ENCODE results near the gene GSE1. TPM values are rescaled to one million over a fixed set of nuclear protein-coding genes. Genes with fewer than 3 reads are reported as not detected.
A peak's percentile ranks its signal among the peaks of the same experiment; 100 is the strongest.

GSE1 gene
- total and polyA plus RNA-seq, 2 donors from 2014 or later: 9.5 to 92.8 TPM

- TF ChIP-seq, protein P1, sequence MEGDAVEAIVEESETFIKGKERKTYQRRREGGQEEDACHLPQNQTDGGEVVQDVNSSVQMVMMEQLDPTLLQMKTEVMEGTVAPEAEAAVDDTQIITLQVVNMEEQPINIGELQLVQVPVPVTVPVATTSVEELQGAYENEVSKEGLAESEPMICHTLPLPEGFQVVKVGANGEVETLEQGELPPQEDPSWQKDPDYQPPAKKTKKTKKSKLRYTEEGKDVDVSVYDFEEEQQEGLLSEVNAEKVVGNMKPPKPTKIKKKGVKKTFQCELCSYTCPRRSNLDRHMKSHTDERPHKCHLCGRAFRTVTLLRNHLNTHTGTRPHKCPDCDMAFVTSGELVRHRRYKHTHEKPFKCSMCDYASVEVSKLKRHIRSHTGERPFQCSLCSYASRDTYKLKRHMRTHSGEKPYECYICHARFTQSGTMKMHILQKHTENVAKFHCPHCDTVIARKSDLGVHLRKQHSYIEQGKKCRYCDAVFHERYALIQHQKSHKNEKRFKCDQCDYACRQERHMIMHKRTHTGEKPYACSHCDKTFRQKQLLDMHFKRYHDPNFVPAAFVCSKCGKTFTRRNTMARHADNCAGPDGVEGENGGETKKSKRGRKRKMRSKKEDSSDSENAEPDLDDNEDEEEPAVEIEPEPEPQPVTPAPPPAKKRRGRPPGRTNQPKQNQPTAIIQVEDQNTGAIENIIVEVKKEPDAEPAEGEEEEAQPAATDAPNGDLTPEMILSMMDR (IDR thresholded peaks at IDR 0.05; ENCODE audit: borderline replicate concordance, extremely low read depth, insufficient read depth): no peak
- DNase-seq (no peak), FAIRE-seq (no peak)
- H3K9ac ChIP-seq (ENCODE audit: low read length in 3 of 3): no peak overlapping the region
- no peak overlapping the region for H3K27ac ChIP-seq (ENCODE audit: low read depth in 2 of 2, low read length in 2 of 2)
- H3K9me3 ChIP-seq (ENCODE audit: control insufficient read depth in 2 of 3, insufficient read depth in 1 of 3, low read length in 3 of 3): peaks cover 0 to 8% (median 1%) of the 10 kb centered on the region in 3 donors
- intact Hi-C loops (cut with DNase I): no loop called here
- H3K4me3 ChIP-seq (ENCODE audit: low read length in 3 of 3): no peak overlapping the region
- no peaks in the 10 kb centered on the region for H3K36me3 ChIP-seq (ENCODE audit: control insufficient read depth in 2 of 3, insufficient read depth in 3 of 3, low read length in 3 of 3)
- no peaks in the 10 kb centered on the region for H3K27me3 ChIP-seq (ENCODE audit: control insufficient read depth, insufficient read depth, low read length)
- no peaks in the 10 kb centered on the region for H3K4me1 ChIP-seq (ENCODE audit: control insufficient read depth in 2 of 3, insufficient read depth in 2 of 3, low read depth in 1 of 3, low read length in 3 of 3)
Measured at GRCh38 chr16:85708338-85708737, 95.2 kb downstream of the GSE1 start.

GRCh38 chr16:85709766-85710585, 96.9 kb downstream of the GSE1 start:
- FAIRE-seq (no peak), DNase-seq (peak in 2 of 5 donors; percentile 59 to 64)
- Histone ChIP-seq H3K27ac (ENCODE audit: low read depth in 2 of 2, low read length in 2 of 2) (no peak overlapping the region), H3K9me3 (ENCODE audit: control insufficient read depth in 2 of 3, insufficient read depth in 1 of 3, low read length in 3 of 3) (peaks cover 0 to 8% (median 1%) of the 10 kb centered on the region in 3 donors), H3K4me1 (ENCODE audit: control insufficient read depth in 2 of 3, insufficient read depth in 2 of 3, low read depth in 1 of 3, low read length in 3 of 3) (no peaks in the 10 kb centered on the region), H3K36me3 (ENCODE audit: control insufficient read depth in 2 of 3, insufficient read depth in 3 of 3, low read length in 3 of 3) (no peaks in the 10 kb centered on the region), H3K27me3 (ENCODE audit: control insufficient read depth, insufficient read depth, low read length) (no peaks in the 10 kb centered on the region), H3K9ac (ENCODE audit: low read length in 3 of 3) (no peak overlapping the region), H3K4me3 (ENCODE audit: low read length in 3 of 3) (no peak overlapping the region)
- TF ChIP-seq, protein P1 (IDR thresholded peaks at IDR 0.05; ENCODE audit: borderline replicate concordance, extremely low read depth, insufficient read depth): no peak
- intact Hi-C loops (cut with DNase I): no loop called here

- H3K27ac ChIP-seq (ENCODE audit: low read depth in 2 of 2, low read length in 2 of 2): no peak overlapping the region
- peaks cover 0 to 8% (median 1%) of the 10 kb centered on the region in 3 donors for H3K9me3 ChIP-seq (ENCODE audit: control insufficient read depth in 2 of 3, insufficient read depth in 1 of 3, low read length in 3 of 3)
- H3K4me1 ChIP-seq (ENCODE audit: control insufficient read depth in 2 of 3, insufficient read depth in 2 of 3, low read depth in 1 of 3, low read length in 3 of 3): peaks cover 0 to 3% (median 0%) of the 10 kb centered on the region in 3 donors
- FAIRE-seq (no peak), DNase-seq (peak in 3 of 5 donors; percentile 54 to 59 (median 55))
- TF ChIP-seq, protein P1 (IDR thresholded peaks at IDR 0.05; ENCODE audit: borderline replicate concordance, extremely low read depth, insufficient read depth): no peak
- H3K4me3 ChIP-seq (ENCODE audit: low read length in 3 of 3): no peak overlapping the region
- intact Hi-C loops (cut with DNase I): no loop called here
- no peaks in the 10 kb centered on the region for H3K36me3 ChIP-seq (ENCODE audit: control insufficient read depth in 2 of 3, insufficient read depth in 3 of 3, low read length in 3 of 3)
- no peaks in the 10 kb centered on the region for H3K27me3 ChIP-seq (ENCODE audit: control insufficient read depth, insufficient read depth, low read length)
- H3K9ac ChIP-seq (ENCODE audit: low read length in 3 of 3): no peak overlapping the region
Measured at GRCh38 chr16:85710732-85711131, 97.6 kb downstream of the GSE1 start.

Measured in kidney (tissue), 14 donors.